Measurements from ENCODE around the gene KIAA0825.
"Not testable (repeated sequence)": the region's sequence is repeated elsewhere in the genome, so short reads cannot be mapped to it uniquely, and the experiment has no call there.

The KIAA0825 gene

GRCh38 chr5:94159144-94159543 lies 459.3 kb downstream of the KIAA0825 start:
- DNase-seq, result no peak

GRCh38 chr5:94157704-94158539 lies 460.5 kb downstream of the KIAA0825 start:
- no peak for DNase-seq

DNA sequence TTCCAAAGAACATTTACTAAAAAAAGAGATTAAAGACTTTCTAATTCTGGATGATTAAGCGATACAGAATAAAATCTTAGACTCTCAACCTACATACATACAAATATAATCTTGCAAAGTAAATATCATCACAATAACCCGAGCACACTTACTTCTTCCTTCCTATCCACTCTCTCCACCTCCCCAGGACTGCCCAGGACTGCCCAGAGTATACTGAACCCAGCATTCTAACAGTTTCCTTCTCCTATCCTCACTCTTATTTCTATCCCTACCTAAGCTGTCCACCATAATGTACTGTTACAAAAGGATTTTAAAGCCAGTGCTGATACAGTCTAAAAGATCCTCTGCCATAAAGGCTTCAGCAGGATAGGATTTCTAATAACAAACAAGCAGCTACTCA lies 463.7 kb downstream of the KIAA0825 start:
- no peak for DNase-seq

- no peak for DNase-seq
Measured at GRCh38 chr5:94153736-94154450, 464.5 kb downstream of the KIAA0825 start.

DNA sequence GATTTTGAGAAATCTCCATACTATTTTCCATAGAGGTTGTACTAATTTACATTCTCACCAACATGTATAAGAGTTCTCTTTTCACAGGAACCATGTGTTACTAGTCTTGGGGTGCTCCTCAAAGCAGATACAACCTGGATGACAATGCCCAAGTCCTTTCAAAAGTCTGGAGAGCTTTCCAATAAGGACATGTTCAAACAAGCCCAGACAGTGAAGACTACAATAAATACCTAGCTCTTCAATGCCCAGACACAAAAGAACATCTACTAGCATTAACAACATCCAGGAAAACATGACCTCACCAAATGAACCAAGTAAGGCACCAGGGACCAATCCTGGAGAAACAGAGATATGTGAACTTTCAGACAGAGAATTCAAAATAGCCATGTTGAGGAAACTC lies 474.8 kb downstream of the KIAA0825 start:
- not testable (repeated sequence) for DNase-seq

- DNase-seq, result peak; percentile 6
Measured at GRCh38 chr5:94140300-94140699, 478.1 kb downstream of the KIAA0825 start.

GRCh38 chr5:94130077-94130476 lies 488.3 kb downstream of the KIAA0825 start:
- no peak for DNase-seq

DNA sequence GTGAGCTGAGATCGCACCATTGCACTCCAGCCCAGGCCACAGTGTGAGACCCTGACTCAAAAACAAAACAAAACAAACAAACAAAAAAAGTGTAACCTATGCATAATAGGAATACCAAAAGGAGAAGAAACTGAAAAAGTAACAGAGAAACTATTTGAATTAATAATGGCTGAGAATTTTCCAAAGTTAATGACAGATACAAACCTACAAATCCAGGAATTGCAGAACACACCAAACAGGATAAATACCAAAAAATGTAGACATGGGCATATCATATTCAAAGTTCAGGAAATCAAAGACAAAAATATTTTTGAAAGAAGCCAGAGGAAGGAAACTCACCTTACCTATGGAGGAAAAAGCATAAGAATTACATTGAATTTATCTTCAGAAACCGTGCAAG lies 493.3 kb downstream of the KIAA0825 start:
- no peak for DNase-seq

DNA sequence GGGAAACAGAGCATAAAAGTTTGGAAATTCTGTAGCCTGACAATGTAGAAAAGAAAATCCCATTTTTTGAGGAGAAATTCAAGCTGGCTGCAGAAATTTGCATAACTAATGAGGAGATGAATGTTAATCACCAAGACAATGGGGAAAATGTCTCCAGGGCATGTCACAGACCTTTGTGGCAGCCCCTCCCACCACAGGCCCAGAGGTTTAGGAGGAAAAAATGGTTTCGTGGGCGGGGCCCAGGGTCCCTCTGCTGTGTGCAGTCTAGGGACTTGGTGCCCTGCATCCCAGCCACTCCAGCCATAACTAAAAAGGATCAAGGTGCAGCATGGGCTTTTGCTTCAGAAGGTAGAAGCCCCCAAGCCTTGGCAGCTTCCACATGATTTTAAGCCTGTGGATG lies 502.1 kb downstream of the KIAA0825 start:
- not testable (repeated sequence) for DNase-seq

- DNase-seq, result no peak
Measured at GRCh38 chr5:94113087-94113486, 505.3 kb downstream of the KIAA0825 start.

GRCh38 chr5:94111209-94112004 lies 507.0 kb downstream of the KIAA0825 start:
- peak; percentile 96 for DNase-seq

DNA sequence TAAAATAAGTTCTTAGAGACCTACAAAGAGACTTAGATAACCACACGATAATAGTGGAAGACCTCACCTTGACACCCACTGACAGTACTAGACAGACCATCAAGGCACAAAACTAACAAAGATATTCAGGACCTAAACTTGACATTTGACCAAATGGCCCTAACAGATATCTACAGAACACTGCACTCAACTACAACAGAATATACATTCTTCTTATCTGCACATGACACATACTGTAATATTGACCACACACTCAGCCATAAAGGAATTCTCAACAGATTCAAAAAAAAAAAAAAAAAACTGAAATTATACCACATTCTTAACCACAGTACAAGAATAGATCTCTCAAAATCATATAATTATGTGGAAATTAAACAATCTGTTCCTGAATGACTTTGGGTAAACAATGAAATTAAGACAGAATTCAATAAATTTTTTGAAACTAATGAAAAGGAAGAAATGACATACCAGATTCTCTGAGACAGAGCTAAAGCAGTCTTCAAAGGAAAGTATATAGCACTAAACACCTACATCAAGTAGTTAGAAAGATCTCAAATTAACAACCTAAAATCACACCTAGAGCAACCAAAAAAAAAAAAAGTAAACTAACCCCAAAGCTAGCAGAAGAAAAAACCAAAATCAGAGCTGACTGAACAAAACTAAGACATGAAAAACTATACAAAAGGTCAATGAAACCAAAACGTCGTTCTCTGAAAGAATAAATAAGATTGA lies 514.7 kb downstream of the KIAA0825 start:
- DNase-seq, result no peak
